HG03097 (cell line): Measurements from ENCODE around the gene KLC3.
"Not testable (repeated sequence)": the region's sequence is repeated elsewhere in the genome, so short reads cannot be mapped to it uniquely, and the experiment has no call there.

Experiments
- ATAC-seq: cut with Tn5 transposase; IDR thresholded peaks from one replicate; pipeline ENCODE4 v1.9.1; 2021; ENCODE audit not compliant: unreplicated experiment, low FRiP score

Gene KLC3

GRCh38 chr19:45314708-45315245 lies 25.8 kb upstream of the KLC3 start:
- no peak for ATAC-seq

GRCh38 chr19:45315304-45315703 lies 25.2 kb upstream of the KLC3 start:
- ATAC-seq: no peak

- ATAC-seq: no peak
These were observed 19.4 kb upstream of the KLC3 start for GRCh38 chr19:45320997-45321775.

- no peak for ATAC-seq
These were observed 18.7 kb upstream of the KLC3 start for GRCh38 chr19:45321848-45322247.

GRCh38 chr19:45322311-45322710 lies 18.2 kb upstream of the KLC3 start:
- no peak for ATAC-seq

GRCh38 chr19:45322744-45323281 lies 17.7 kb upstream of the KLC3 start, which contains the start of gene CKM:
TSS of gene CKM (minus strand) at chr19:45322875. CDS start at chr19:45319713, 3,162 bp downstream.
- no peak for ATAC-seq

- no peak for ATAC-seq
These were observed 16.9 kb upstream of the KLC3 start for GRCh38 chr19:45323671-45324081.

- no peak for ATAC-seq
These were observed 16.1 kb upstream of the KLC3 start for GRCh38 chr19:45324349-45324907.

GRCh38 chr19:45327404-45328143 lies 13.0 kb upstream of the KLC3 start:
- no peak for ATAC-seq

GRCh38 chr19:45331411-45331810 lies 9.1 kb upstream of the KLC3 start:
- no peak for ATAC-seq

GRCh38 chr19:45333609-45334303 lies 6.8 kb upstream of the KLC3 start:
- ATAC-seq: no peak

- not testable (repeated sequence) for ATAC-seq
These were observed 5.7 kb upstream of the KLC3 start for GRCh38 chr19:45334881-45335280.

GRCh38 chr19:45336696-45337251 lies 3.8 kb upstream of the KLC3 start:
- ATAC-seq: no peak

- no peak for ATAC-seq
These were observed 921 bp upstream of the KLC3 start for GRCh38 chr19:45339629-45340028.

- no peak for ATAC-seq
These were observed 426 bp downstream of the KLC3 start for GRCh38 chr19:45340899-45341453.

- ATAC-seq: no peak
These were observed 2.4 kb downstream of the KLC3 start for GRCh38 chr19:45342911-45343310.

GRCh38 chr19:45344621-45345505 lies 4.3 kb downstream of the KLC3 start:
- no peak for ATAC-seq

GRCh38 chr19:45345506-45345860 lies 4.9 kb downstream of the KLC3 start:
- ATAC-seq: no peak

- no peak for ATAC-seq
These were observed 5.9 kb downstream of the KLC3 start for GRCh38 chr19:45346449-45346848.
